Ecto neural progenitor cell (in vitro differentiated cells): Measurements from ENCODE around the gene PCGF3.

ENCODE experiments used
- DNase-seq: peaks from one replicate; pipeline ENCODE4 v3.0.0-alpha.2; 2018; ENCODE audit warnings: low spot score

The PCGF3 gene, protein sequence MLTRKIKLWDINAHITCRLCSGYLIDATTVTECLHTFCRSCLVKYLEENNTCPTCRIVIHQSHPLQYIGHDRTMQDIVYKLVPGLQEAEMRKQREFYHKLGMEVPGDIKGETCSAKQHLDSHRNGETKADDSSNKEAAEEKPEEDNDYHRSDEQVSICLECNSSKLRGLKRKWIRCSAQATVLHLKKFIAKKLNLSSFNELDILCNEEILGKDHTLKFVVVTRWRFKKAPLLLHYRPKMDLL

DNA sequence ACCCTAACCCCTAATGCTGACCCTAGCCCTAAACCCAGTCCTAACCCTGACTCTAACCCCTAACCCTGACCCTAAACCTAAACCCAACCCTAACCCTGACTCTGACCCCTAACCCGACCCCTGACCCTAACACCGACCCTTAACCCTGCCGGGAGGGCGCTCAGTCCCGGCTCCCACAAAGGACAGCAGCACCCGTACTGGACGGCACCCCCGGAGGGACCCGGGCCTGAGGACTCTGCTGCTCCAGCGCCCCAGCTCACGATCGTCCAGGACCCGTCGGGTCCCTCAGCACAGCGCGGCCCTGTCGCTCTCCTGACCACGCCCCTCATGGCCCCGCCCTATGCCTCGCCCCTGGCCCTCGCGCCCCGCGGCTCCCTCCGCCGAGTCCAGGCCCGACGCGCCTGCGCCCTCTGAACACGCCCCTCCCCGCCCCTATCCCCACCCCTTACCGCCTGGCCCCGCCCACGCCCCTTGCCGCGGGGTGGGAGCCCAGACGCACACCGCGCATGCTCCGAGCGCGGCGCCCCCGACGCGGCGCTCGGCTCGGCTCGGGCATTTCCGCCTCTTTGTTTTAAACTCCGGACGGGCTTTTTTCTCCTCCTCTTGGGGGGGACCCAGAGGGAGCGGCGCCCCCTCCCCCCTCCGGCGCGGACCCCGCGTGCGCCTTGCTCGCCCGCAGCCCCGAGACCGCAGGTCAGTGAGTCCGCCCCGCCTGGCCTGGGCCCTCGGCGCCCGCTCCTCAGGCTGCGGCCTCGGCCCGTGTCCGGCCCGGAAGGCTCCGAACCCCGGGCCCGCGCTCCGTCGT lies at the start of gene PCGF3:
TSS of gene PCGF3 (plus strand) at position 555 of the 805 bp plus-strand sequence. CDS start 27,849 bp downstream, outside the sequence.
- DNase-seq = peak; percentile 99

- no peak for DNase-seq
Observed at GRCh38 chr4:656436-657337, 48.9 kb upstream of the PCGF3 start.

GRCh38 chr4:657338-657833 lies 48.2 kb upstream of the PCGF3 start:
- DNase-seq = no peak

- DNase-seq = no peak
Observed at GRCh38 chr4:657834-658667, 47.6 kb upstream of the PCGF3 start.

- DNase-seq = no peak
Observed at GRCh38 chr4:658681-659667, 46.7 kb upstream of the PCGF3 start.

GRCh38 chr4:659851-660250 lies 45.8 kb upstream of the PCGF3 start:
- no peak for DNase-seq

DNA sequence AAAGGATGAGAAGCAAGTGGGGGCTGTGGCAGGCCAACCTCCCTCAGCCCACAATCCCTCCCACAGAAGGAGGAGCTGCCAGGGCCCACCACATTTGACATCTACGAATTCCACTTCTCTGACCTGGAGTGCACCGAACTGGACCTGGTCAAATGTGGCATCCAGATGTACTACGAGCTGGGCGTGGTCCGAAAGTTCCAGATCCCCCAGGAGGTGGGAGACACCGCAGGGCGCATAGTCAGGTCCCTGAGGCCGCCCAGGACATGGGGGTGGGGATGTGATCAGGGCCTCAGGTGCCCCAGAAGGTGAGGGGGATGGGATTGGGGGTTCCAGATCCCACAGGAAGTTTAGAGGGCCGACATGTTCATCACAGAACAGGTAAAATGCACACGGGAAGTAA lies 45.2 kb upstream of the PCGF3 start:
- DNase-seq = no peak

- DNase-seq = no peak
Observed at GRCh38 chr4:661231-661630, 44.4 kb upstream of the PCGF3 start.

DNA sequence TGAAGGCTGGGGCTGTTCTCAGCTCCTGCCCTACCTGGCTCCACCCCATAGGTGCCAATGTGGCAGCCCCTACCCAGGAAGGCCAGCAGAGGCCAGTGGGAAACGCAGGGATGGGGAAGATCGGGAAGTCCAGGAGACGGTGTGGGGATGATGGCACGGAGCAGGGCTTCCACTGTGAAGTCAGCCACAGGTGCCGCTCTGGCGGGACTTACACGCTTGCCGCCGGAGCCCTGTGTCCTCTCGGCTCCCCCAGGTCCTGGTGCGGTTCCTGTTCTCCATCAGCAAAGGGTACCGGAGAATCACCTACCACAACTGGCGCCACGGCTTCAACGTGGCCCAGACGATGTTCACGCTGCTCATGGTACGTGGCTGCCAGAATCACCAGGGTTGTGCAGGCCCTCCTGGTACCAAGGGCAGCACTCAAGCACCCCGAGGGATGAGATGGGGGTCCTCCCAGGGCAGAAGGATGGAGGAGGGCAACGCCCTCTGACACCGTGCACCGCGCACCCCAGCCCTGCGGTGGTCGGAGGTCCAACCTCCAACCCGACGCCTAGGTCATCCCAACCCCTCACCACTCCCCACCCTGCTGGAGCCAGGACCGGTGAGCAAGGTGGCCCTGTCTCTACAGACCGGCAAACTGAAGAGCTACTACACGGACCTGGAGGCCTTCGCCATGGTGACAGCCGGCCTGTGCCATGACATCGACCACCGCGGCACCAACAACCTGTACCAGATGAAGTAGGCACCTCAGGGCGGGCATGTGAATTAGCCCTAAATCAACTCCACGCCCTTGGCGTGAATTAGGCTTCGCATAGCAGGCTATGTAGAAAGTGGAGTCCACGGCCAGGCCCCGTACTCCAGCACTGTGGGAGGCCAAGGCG lies 43.5 kb upstream of the PCGF3 start:
- DNase-seq = no peak

GRCh38 chr4:663046-663437 lies 42.6 kb upstream of the PCGF3 start:
- no peak for DNase-seq

DNA sequence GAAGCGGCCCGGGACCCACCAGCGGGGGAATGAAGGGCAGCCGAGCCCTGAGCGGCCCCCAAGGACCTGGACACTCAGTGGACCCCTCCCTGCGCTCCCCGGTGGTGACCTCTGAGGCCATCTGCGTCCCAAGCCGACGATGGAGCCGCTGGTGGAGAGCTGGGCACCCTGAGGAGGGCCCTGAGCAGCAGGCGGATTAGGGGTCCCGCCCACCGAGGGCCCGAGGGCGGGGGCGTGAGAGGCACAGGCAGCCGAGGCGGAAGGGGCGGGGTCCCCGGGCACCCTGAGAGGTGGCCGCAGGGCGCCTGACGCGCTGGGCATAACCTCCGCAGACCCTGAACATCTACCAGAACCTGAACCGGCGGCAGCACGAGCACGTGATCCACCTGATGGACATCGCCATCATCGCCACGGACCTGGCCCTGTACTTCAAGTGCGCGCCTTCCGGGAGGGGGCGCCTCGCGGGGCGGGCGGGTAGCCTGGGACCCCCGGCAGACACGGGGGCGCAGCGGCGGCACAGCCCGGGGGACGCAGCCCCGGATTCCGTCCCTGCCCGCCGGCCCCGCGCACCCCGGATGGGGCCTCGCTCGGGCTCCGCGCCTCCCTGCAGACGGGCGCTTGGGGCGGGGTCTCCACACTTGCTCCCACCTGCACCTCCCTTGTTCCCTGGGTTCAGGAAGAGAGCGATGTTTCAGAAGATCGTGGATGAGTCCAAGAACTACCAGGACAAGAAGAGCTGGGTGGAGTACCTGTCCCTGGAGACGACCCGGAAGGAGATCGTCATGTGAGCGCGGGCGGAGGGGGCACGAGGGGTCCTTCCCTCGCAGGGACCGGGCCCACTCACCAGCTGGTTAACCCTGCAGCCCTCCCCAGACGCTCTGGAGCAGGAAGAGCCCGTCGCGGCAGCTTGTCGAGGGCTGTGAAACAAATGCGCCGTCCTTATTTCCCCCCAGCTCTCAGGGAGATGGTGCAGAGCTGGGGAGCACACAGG lies 41.9 kb upstream of the PCGF3 start:
- DNase-seq = peak; percentile 84

GRCh38 chr4:664713-665231 lies 40.9 kb upstream of the PCGF3 start:
- DNase-seq = no peak

- DNase-seq = no peak
Observed at GRCh38 chr4:665381-665750, 40.3 kb upstream of the PCGF3 start.

DNA sequence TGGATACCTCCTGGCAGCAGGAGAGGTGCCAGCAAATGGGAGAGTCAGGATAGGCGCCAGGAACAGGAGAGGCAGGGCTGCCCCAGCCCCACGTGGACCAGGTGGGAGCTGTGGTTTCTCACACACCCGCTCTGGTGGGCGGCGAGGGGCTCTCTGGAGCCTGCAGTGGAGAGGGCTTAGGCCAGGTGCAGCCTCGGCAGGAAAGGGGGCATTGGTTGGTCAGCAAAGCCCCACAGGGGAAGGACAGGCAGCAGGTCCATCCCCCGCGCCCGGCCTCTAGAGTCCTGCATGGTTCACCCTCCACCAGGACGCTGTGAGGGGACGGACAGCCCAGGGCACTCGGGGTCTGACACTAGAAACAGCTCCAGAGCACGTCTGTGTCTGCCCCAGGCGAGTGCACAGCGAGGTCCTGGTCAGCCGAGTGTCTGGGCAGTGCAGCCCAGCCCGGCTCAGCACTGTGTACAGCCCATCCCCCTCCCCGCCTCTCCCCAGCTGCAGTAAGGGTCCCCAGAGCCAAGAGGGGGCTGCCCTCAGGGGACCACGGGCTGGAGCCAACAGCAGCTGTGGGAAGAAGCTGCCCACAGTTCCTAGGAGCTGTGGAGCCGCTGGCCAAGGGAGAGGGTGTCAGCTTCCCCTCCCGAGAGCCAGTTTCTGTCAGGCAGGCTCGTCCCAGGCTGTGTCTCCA lies 39.7 kb upstream of the PCGF3 start:
- DNase-seq = no peak

DNA sequence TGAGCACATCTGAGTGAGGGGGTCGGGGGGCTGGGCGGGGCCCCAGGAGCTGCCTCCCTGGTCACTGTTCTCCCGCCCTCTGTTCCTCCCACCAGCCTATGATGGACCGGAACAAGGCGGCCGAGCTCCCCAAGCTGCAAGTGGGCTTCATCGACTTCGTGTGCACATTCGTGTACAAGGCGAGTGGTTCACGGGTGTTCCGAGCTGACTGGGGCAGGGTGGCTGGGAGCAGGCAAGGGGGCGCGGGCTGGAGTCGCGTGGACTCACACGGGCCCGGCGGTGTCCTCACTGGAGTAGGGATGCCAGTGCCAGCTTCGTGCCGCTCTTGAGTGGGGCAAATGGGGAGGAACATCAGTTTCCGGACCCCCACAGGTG lies 39.2 kb upstream of the PCGF3 start:
- DNase-seq = no peak

GRCh38 chr4:666822-667544 lies 38.6 kb upstream of the PCGF3 start:
- DNase-seq = no peak

DNA sequence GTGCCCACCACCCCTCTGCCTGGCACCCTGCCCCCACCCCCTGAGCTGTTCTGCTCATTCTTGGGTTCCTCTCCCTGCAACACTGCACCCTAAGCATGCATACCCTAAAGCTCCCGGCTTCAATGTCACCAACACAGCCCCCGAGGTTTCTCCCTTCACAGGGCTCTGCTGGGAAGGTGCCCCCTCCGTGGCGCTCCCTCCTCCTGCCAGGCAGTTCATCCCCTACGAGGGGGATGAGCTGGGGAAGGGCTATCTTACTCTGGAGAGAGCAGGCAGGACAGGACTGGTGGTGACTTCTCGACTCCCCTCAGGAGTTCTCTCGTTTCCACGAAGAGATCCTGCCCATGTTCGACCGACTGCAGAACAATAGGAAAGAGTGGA lies 38.1 kb upstream of the PCGF3 start:
- no peak for DNase-seq
